Left renal pelvis (tissue), 4 donors: ENCODE measurements around the gene PRSS22. TPM values are rescaled to one million over a fixed set of nuclear protein-coding genes. Genes with fewer than 3 reads are reported as not detected.

Experiments used
- DNase-seq, 4 donors: peaks; one replicate each; pipeline ENCODE4 v3.0.0-alpha.2; 2013; ENCODE audit warnings: low read depth in 4 of 4, low spot score in 3 of 4
- polyA plus RNA-seq, 4 donors: library from polyadenylated mRNA; unstranded; fragments of 120-200 nt; gene quantifications; one replicate each; pipeline ENCODE4 v1.2.1, GENCODE V29; 2013; ENCODE audit not compliant: insufficient read length in 4 of 4

PRSS22 gene
- polyA plus RNA-seq, 4 donors = 0.35 to 14.5 (median 6.9) TPM

DNA sequence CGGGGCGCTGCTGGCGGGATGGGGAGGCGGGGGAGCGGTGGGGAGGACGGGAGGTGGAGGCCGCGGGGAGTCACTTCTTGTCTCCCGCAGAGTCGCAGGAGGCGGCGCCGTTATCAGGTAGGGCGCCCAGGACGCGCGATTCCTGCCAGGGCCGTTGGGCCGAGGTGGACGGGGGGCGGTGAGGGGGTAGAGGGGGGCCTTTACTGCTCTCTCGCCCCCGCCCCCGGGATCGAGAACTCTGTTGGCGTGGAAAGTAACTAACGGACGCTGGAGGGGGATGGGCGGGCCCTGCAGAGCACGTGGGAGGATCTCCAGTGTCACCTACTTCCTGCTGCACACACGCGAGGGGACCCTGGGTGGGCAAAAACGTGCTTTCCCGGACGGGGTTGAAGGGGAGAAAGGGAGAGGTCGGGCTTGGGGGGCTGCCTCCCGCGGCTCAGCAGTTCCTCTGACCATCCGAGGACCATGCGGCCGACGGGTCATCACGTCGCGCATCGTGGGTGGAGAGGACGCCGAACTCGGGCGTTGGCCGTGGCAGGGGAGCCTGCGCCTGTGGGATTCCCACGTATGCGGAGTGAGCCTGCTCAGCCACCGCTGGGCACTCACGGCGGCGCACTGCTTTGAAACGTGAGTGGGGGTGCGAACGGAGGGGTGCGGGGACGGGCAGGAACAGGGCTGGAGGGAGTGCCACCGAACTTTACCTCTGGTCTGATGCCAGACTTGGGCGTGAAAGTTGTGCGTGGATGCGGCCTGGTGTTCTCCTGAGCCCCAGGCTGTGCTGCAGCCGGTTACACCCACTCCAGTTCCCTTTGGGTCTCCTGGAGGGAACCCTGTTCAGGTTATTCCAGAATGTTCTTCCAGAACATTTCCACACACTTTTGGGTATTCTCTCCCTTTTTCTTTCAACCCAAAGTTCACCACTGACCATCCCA is 40.4 kb downstream of the PRSS22 start:
- DNase-seq = no peak

DNA sequence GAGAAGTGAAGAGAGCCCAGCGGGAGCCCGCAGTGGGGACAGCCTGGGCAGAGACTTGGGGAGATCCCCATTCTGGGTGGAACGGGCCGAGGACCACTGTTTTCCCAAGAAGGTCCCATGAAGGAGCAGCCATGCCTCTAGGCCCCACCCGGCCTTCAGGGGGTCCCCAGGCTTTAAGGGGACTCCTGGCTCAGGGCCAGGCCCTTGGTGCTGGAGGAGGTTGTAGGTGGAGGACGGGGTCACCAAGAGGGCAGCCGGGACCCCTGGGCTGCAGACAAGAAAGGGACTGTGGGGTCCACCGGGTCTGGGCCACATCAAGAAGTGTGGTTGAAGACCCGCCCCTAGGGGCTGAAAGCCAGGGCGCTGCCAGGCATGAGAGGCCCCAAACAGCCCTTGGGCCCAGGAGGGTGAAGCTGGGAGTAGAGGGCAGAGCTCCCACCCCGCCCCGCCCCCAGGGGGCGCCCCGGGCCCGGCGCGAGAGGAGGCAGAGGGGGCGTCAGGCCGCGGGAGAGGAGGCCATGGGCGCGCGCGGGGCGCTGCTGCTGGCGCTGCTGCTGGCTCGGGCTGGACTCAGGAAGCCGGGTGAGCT is 41.1 kb downstream of the PRSS22 start, which contains the start of gene PRSS21:
PRSS21 (plus strand) TSS at position 487 of the 589 bp plus-strand sequence; CDS start at position 519, 32 bp downstream.
- no peak for DNase-seq

DNA sequence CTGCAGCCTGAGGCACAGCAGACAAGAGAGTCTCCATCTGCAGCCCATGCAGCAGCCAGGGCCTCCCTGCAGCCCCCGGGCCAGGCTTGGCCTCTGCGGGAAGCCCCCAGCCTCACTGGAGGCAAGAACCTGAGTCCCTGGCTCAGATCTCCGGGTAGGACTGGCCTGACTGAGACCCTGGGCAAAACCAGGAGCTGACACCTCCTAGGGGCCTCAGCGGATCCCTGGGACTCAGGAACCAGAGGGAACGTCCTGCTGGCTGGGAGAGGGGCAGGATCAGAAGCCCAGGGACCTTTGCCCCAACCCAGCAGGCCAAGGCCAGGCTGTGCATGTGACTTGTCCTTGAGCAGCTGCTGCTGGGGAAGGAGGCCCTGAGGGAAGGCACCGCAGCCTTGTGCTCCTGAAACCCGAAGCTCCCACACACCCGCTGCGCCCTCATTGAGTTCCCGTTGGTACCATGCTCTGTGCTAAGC is 42.6 kb downstream of the PRSS22 start:
- DNase-seq = no peak

DNA sequence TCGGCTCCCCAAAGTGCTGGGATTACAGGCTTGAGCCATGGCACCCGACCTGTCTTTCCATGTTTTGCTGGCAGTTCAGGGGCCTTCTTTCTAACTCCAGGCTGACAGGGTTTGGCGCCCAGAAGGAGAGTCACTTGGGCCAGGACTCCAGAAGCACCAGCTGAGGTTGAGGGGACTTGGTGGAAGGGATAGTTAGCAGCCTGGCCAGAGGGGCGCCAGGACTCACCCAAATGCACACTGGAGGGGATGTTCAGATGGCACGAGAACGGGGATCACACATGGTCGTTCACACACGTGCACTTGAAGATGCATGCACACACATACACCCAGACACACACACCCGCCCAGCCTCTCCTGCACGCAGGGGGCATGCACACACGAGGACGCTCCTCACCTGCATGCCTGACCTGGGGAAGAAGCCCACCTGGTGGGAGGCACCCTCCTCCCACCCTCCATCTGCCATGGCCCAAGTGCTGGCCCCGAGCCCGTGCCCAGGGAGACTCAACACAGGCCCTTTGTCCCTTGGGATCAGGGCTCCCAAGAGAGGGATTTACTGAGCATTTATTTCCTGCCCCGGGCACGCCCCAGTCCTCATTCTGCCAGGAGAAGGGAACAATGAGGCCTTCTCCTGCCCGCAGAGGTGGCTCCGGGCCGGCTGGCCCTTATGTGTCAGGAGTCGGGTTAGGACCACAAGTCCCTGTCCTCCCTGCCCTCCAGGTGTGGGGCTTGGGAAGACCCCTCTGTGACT is 43.2 kb downstream of the PRSS22 start:
- DNase-seq = no peak

DNA sequence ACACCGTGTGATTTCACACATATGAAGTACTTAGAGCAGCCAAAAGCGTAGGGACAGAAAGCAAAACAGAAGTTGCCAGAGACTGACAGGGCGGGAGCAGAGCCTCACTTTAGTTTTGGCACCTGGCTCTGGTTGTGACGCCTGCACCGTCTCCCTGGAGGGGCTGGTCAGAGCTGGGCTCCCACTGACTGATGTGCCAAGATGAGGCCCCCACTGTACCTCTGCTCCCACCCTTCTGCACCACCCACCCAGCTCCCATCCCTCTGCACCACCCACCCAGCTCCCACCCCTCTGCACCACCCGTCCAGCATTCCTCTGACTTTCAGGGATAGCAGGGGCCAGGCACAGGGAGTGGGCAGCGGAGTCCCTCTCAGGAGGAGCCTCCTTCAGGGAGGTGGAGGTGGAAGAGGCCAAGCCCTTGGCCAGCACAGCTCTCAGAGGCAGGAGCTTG is 44.2 kb downstream of the PRSS22 start:
- DNase-seq = no peak

DNA sequence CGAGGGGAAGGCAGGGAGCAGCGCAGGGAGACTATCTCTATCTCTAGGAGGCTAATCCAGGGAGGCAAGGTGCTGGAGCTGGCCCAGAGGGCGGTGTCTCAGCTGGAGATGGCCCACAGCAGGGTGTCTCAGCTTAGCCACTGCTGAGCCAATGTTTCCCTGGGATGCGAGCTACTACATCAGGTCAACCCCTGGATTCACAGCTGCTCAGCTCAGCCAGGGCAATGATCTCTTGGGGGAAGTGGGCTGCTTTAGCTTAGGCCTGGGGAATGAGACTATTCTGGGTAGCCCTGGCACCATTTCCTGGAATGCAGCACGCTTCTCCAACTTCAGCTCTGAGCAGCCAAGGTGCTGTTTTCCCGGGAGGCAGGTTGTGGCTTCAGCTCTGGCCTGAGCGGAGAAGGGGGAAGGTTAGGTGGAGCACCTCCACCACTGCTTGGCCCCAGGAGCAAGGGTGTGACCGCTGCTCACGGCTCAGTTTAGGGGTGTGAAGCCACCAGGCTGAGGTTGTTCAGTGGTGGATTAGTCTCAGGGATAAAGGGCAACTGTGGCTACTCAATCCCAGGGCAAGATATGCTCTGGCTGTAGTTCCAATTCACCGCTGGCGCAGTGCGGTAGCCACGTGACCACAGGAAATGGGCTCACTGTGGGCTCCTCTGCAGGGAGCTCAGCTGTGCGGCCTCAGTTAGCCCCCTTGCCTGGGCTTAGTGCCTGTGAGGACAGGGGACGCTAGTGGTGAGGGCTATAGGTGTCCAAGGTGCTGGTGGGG is 46.1 kb downstream of the PRSS22 start:
- no peak for DNase-seq

DNA sequence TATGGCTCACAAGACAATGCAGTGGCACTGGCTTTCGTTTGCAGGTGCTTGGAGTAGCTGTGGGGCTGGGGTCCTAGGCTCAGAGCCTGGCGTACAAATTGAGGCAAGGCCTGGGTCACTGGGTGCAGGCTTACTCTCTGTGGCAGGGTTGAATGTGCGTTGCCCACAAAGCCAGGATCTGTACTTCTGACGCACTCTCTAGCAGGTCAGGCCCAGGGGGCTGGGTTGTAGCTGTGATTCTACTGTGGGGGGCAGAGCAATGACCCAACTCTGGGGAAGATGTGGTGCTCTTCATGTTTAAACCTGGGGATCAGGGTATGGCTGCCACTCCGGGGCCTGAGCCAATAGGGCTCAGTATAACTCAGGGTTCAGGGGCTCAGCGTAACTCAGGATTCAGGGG is 47.3 kb downstream of the PRSS22 start:
- no peak for DNase-seq

DNA sequence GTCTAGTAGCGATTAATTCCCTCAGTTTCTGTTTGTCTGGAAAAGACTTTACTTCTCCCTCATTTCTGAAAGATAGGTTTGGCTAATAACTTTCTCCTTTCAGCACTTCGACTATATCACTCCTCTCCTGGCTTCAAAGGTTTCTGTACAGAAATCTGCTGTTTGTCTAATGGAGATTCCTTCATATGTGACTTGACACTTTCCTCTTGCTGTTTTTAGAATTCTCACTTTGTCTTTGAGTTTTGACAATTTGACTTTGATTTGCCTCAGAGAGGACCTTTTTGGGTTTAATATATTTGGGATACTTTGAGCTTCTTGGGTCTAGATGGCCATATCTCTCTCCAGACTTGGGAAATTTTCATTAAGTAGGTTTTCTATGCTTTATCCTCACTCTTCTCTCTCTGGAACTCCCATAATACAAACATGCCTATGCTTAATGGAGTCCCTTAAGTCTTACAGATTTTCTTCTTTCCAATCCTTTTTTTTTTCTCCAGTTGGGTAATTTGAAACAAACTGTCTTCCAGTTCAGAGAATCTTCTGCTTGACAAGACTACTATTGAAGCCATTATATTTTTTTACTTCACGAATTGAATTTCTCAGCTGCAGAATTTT is 48.7 kb downstream of the PRSS22 start:
- no peak for DNase-seq

DNA sequence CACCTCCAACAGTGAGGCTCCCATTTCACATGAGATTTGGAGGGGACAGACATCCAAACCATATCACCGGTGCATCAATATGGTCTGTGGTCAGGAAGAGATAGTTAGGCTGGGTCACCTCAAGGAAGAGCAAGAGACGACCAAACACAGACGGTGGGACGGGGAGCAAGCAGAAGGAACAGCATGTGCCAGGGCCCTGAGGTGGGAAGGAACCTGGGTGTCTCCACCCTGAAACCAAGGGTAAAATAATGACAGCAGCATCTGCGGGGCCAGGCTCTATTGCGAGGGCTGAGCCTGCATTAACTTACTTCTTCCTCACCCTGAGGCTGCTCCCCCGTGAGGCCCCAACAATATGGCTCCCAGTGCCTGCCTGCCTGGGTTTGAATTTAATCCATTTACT is 49.8 kb downstream of the PRSS22 start:
- DNase-seq = no peak

DNA sequence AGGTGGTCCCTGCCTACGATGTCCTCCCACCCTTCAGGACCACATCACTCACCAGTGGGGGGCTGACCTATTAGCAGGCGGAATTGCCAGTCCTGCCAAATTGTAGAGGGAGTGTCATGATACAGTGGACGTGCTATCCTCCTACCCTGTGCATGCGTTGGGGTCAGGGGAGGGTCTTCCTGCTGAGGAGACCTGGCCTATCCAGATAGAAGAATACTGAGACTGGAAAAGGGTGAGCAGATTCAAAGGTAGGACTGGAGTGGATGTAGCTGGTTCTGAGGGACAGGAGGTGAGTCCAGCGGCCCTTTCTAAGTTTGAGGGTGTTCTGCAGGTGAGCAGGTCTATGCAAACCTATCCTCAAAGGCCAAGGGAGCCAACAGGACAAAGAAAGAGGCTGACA is 51.7 kb downstream of the PRSS22 start:
- DNase-seq = no peak

DNA sequence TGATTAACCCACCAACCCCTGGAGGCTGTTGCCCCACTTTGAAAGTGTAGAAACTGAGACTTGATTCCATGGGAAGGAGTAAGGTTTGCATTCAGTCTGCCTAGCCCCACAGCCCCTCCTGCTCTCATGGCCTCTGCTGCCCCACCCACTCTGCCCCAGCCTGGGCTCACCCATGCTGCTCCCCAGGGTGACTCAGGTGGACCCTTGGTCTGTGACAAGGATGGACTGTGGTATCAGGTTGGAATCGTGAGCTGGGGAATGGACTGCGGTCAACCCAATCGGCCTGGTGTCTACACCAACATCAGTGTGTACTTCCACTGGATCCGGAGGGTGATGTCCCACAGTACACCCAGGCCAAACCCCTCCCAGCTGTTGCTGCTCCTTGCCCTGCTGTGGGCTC is 53.2 kb downstream of the PRSS22 start:
- no peak for DNase-seq

DNA sequence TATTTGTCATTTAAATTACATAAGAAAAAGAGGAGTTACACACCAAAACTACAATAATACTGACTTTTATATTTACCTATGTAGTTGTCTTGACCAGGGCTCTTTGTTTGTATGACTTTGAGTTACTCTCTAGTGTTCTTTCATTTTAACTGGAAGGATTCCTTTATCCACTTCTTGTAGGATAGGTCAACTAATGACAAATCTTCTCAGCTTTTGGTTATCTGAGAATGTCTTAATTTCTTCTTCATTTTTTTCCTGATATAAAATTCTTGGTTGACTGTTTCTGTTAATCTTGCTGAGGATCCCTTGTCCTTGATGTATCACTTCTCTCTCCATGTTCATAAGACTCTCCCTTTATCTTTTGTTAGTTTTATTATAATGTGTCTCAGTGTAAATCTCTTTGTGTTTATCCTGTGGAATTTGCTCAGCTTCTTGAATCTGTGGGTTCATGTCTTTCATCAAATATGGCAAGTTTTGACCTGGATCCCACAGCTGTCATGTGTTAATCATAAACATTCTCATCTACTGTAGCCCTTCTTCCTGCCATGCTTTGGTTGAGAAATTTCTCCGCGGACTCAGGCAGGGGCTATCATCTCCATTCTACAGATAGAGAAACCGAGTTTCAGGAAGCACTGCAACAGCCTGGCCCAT is 54.3 kb downstream of the PRSS22 start:
- DNase-seq = no peak

Other genes with a start within 250 kb of the PRSS22 start
- 10 to 100 TPM; 19.2 to 26.0 (median 24.0) TPM for gene KCTD5, start 175.6 kb downstream of the PRSS22 start, polyA plus RNA-seq
- 1 to 10 TPM in 2 of 4 donors, under 1 TPM in 2; 0.73 to 1.9 (median 1.0) TPM for gene PRSS27, start 137.9 kb downstream of the PRSS22 start, polyA plus RNA-seq
- 100 to 1,000 TPM; 437 to 838 (median 600) TPM for gene SRRM2, start 105.5 kb downstream of the PRSS22 start, polyA plus RNA-seq
- 100 to 1,000 TPM; 211 to 300 (median 224) TPM for gene ELOB, start 80.9 kb downstream of the PRSS22 start, polyA plus RNA-seq
- under 1 TPM in 3 of 4 donors, not detected in 1; 0.18 to 0.80 (median 0.20) TPM for gene PRSS33, start 70.6 kb downstream of the PRSS22 start, polyA plus RNA-seq
- gene PRSS41, start 59.7 kb downstream of the PRSS22 start, polyA plus RNA-seq = not detected
- under 1 TPM in 1 of 4 donors, not detected in 3; 0.44 TPM for gene PRSS21, start 40.9 kb downstream of the PRSS22 start, polyA plus RNA-seq
- gene ZG16B, start 27.9 kb downstream of the PRSS22 start, polyA plus RNA-seq = under 1 TPM in 3 of 4 donors, not detected in 1; 0.42 to 0.50 (median 0.47) TPM
- 10 to 100 TPM; 21.1 to 30.0 (median 23.1) TPM for gene FLYWCH2, start 25.0 kb upstream of the PRSS22 start, polyA plus RNA-seq
- gene FLYWCH1, start 53.8 kb upstream of the PRSS22 start, polyA plus RNA-seq = 10 to 100 TPM; 14.9 to 35.3 (median 18.5) TPM
- 1 to 10 TPM in 3 of 4 donors, not detected in 1; 1.4 to 2.2 (median 1.4) TPM for gene KREMEN2, start 106.1 kb upstream of the PRSS22 start, polyA plus RNA-seq
- 10 to 100 TPM in 2 of 4 donors, 1 to 10 TPM in 2; 7.0 to 10.8 (median 9.8) TPM for gene PAQR4, start 111.2 kb upstream of the PRSS22 start, polyA plus RNA-seq
- 10 to 100 TPM; 13.1 to 26.8 (median 16.5) TPM for gene PKMYT1, start 122.3 kb upstream of the PRSS22 start, polyA plus RNA-seq
- gene CLDN9, start 154.8 kb upstream of the PRSS22 start, polyA plus RNA-seq = 1 to 10 TPM in 3 of 4 donors, under 1 TPM in 1; 0.87 to 4.7 (median 2.3) TPM
- 10 to 100 TPM in 3 of 4 donors, 1 to 10 TPM in 1; 1.1 to 38.0 (median 32.7) TPM for gene CLDN6, start 160.0 kb upstream of the PRSS22 start, polyA plus RNA-seq
- 10 to 100 TPM in 2 of 4 donors, 1 to 10 TPM in 2; 4.4 to 19.3 (median 10.7) TPM for gene TNFRSF12A, start 162.2 kb upstream of the PRSS22 start, polyA plus RNA-seq
- 100 to 1,000 TPM in 1 of 4 donors, 10 to 100 TPM in 3; 61.3 to 102 (median 72.0) TPM for gene HCFC1R1, start 165.8 kb upstream of the PRSS22 start, polyA plus RNA-seq
- 10 to 100 TPM; 22.9 to 36.2 (median 28.0) TPM for gene THOC6, start 165.9 kb upstream of the PRSS22 start, polyA plus RNA-seq
- gene BICDL2, start 178.8 kb upstream of the PRSS22 start, polyA plus RNA-seq = 1 to 10 TPM in 3 of 4 donors, under 1 TPM in 1; 0.07 to 7.7 (median 2.6) TPM
- 1 to 10 TPM in 3 of 4 donors, under 1 TPM in 1; 0.67 to 2.7 (median 1.5) TPM for gene MMP25, start 188.4 kb upstream of the PRSS22 start, polyA plus RNA-seq
- gene IL32, start 207.5 kb upstream of the PRSS22 start, polyA plus RNA-seq = 10 to 100 TPM; 35.1 to 45.5 (median 36.3) TPM
- gene ZSCAN10, start 241.1 kb upstream of the PRSS22 start, polyA plus RNA-seq = under 1 TPM in 1 of 4 donors, not detected in 3; 0.20 TPM